Measurements from ENCODE around the gene KRTAP26-1. TPM values are rescaled to one million over a fixed set of nuclear protein-coding genes. Genes with fewer than 3 reads are reported as not detected.

KRTAP26-1 gene
- total and polyA plus RNA-seq, 3 donors from 2014 or later = 0.37 TPM; not detected in 2

DNA sequence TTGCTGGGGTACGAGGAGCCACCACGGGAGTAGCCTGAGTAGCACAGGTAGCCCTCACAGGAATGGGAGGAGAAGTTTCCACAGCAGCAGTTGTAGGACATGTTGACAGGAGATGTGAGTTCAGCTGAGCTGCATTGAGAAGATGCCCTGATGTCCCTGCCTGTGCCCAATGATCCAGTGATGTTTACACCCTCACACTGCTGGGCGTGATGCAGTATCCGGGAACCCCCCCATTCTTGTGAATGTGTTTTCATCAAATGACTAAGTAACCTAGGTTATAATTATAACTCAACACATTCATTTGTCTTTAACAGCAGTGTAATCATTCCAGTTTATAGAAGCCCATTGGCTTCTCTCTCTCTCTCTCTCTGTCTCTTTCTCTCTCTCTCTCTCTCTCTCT is 28.4 kb upstream of the KRTAP26-1 start, which contains the start of gene KRTAP23-1:
Gene KRTAP23-1, minus strand, starts transcription at position 101 of the 400 bp plus-strand sequence. Its CDS starts 0 bp downstream, at position 101.
- TF ChIP-seq CTCF (IDR thresholded peaks at IDR 0.05) (no peak), POLR2A (IDR thresholded peaks at IDR 0.05) (no peak)
- Histone ChIP-seq H3K27ac (no peak within 1 kb of the TSS), H3K36me3 (ENCODE audit: low read depth, missing control alignments) (no peaks in the 10 kb centered on the region), H3K27me3 (no peaks in the 10 kb centered on the region), H3K4me3 (no peak within 1 kb of the TSS), H3K9me3 (no peaks in the 10 kb centered on the region), H3K4me1 (no peaks in the 10 kb centered on the region)
- 86 to 93% methylated on average over 2 to 4 of the region's 4 CpGs for WGBS, 2 donors
- no peak for DNase-seq
- intact Hi-C loops (cut with DNase I; ENCODE audit: low total_unique reads) = no loop called here

DNA sequence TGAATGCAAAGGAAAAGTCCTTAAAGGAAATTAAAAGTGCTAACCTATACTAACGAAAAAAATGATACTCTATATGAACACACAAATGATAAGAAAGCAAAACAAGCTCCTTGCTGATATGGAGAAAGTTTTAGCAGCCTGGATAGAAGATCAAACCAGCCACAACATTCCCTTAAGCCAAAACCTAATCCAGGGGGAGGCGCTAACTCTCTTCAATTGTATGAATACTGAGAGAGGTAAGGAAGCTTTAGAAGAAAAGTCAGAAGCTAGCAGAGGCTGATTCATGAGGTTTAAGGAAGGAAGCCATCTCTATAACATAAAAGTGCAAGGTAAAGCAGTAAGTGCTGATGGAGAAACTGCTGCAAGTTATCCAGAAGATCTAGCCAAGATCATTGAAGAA is 24.9 kb upstream of the KRTAP26-1 start:
- Histone ChIP-seq H3K9me3 (no peaks in the 10 kb centered on the region), H3K27ac (no peak overlapping the region), H3K4me1 (no peaks in the 10 kb centered on the region), H3K36me3 (ENCODE audit: low read depth, missing control alignments) (no peaks in the 10 kb centered on the region), H3K4me3 (no peak overlapping the region), H3K27me3 (no peaks in the 10 kb centered on the region)
- intact Hi-C loops (cut with DNase I; ENCODE audit: low total_unique reads) = no loop called here
- no peak for DNase-seq
- WGBS, 2 donors = 75 to 82% methylated on average over 2 of the region's 2 CpGs
- TF ChIP-seq POLR2A (IDR thresholded peaks at IDR 0.05) (no peak), CTCF (IDR thresholded peaks at IDR 0.05) (no peak)

DNA sequence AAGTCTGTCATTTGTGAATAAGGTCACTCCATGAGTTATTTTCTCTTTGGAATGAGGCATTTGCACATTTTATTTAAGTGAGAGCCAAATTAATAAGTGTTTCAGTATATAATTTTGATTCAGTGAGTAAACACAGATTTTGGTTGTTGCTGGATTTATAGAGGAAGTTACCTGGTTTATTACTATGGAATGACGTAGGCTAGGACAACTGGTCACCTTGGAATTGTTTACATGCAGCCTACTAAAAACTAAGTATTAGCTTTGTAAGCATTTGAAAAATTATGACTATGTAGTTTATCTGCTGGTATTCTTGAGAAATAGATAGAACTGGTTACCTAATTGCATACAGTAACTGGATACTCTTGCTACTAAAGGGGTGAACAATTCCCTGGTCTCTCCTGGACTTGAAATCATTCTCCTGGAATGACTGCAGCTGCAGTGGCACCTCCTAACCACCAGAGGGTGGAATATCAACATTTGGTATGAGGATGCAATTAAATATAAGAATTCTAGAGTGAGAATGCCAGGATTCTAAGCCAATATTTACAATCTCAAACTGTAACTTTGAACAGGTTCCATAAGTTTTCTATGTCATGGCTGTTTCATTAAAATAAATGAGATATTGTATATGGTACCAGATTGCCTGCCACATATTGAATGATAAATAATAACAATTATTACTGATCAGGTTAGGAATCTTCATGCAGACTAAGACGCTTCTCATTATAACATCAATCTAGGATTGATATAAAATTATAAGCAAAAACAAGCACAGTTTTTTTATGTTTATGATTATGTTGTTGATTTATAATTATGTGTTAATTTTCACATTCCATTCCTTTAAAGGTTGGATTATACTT is 20.8 kb upstream of the KRTAP26-1 start:
- H3K4me3 ChIP-seq = no peak overlapping the region
- no peaks in the 10 kb centered on the region for H3K36me3 ChIP-seq (ENCODE audit: low read depth, missing control alignments)
- H3K9me3 ChIP-seq = no peaks in the 10 kb centered on the region
- intact Hi-C loops (cut with DNase I; ENCODE audit: low total_unique reads) = no loop called here
- TF ChIP-seq POLR2A (IDR thresholded peaks at IDR 0.05) (no peak), CTCF (IDR thresholded peaks at IDR 0.05) (peak; percentile 88 to 96 (median 89))
- H3K27me3 ChIP-seq = no peaks in the 10 kb centered on the region
- H3K27ac ChIP-seq = no peak overlapping the region
- H3K4me1 ChIP-seq = no peaks in the 10 kb centered on the region
- DNase-seq = peak; percentile 77
- 88 to 94% methylated on average over 2 of the region's 2 CpGs for WGBS, 2 donors

DNA sequence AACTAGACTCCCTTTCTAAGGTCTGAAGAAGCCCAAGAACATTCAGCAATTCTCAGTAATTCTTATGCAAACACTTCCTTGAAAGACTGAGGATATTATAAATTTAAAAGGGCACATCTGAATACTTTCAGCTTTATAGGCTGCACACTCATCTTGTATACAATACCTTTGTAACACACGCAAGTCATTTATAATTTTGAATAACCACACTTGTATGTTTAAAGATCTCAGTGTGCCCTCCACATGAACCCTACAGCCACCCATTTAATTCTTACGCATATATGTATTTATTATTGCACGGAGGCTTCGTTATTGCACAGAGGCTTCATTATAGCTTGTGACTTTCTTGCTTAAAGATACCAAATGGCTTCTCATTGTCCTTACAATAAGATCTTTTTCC is 18.6 kb upstream of the KRTAP26-1 start:
- no peaks in the 10 kb centered on the region for H3K27me3 ChIP-seq
- no peak for DNase-seq
- no peaks in the 10 kb centered on the region for H3K4me1 ChIP-seq
- TF ChIP-seq POLR2A (IDR thresholded peaks at IDR 0.05) (no peak), CTCF (IDR thresholded peaks at IDR 0.05) (no peak)
- H3K9me3 ChIP-seq = no peaks in the 10 kb centered on the region
- no peak overlapping the region for H3K27ac ChIP-seq
- 86 to 96% methylated on average over 4 of the region's 4 CpGs for WGBS, 2 donors
- H3K4me3 ChIP-seq = no peak overlapping the region
- intact Hi-C loops (cut with DNase I; ENCODE audit: low total_unique reads) = no loop called here
- H3K36me3 ChIP-seq (ENCODE audit: low read depth, missing control alignments) = no peaks in the 10 kb centered on the region

GRCh38 chr21:30337772-30338171 is 17.7 kb upstream of the KRTAP26-1 start:
- intact Hi-C loops (cut with DNase I; ENCODE audit: low total_unique reads) = no loop called here
- Histone ChIP-seq H3K27me3 (no peaks in the 10 kb centered on the region), H3K4me3 (no peak overlapping the region), H3K9me3 (no peaks in the 10 kb centered on the region), H3K27ac (no peak overlapping the region), H3K4me1 (no peaks in the 10 kb centered on the region), H3K36me3 (ENCODE audit: low read depth, missing control alignments) (no peaks in the 10 kb centered on the region)
- DNase-seq = no peak
- TF ChIP-seq POLR2A (IDR thresholded peaks at IDR 0.05) (no peak), CTCF (IDR thresholded peaks at IDR 0.05) (no peak)

Data from testis (tissue), 3 donors.